Measurements from ENCODE around the gene SMC4.

DNA sequence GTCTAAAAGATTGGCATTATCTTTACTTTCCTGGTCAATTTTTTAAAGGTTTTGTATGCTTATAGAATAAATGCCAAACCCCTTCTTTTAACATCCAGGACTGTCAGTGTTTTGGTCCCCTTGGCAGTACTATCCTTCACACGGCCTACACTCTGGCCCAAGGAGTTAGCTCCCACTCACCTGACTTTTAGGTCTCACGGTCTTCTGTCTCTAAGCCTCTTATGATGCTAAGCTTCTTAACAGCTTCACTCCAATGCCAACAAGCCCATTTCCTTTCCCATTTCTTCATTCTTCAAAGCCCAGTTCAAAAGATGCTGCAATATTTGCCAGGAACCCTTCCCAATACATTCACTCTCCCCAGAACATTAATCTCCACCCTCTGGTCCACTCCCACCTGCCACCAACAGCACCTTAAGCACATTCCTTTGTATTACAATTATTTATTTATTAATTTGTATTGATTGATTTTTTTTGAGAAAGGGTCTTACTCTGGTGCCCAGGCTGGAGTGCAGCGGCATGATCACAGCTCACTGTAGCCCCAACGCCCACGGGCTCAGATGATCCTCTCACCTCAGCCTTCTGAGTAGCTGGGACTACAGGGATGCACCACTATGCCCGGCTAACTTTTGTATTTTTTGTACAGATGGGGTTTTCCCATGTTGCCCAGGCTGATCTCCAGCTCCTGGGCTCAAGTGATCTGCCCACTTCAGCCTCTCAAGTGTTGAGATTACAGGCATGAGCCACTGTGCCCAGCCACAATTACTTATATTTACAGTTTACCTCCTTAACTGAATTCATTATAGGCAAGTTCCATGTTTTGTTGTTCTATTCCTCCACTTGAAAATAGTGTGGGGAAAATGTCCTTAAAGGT, 28.2 kb upstream of the SMC4 start:
- TF ChIP-seq DPF2 (IDR thresholded peaks at IDR 0.05) (no peak), POLR2A (IDR thresholded peaks at IDR 0.05; ENCODE audit: low read depth, low read length) (no peak), BRCA1 (IDR thresholded peaks at IDR 0.05; ENCODE audit: low read depth, low read length) (no peak), EGR1 (IDR thresholded peaks at IDR 0.05; ENCODE audit: borderline replicate concordance in 1 of 2, low read depth in 2 of 2, low read length in 2 of 2) (no peak), BHLHE40 (IDR thresholded peaks at IDR 0.05; ENCODE audit: borderline replicate concordance in 1 of 2, low read depth in 2 of 2, low read length in 1 of 2) (no peak), BACH1 (IDR thresholded peaks at IDR 0.05; ENCODE audit: borderline replicate concordance) (no peak)
- TF ChIP-seq, protein P1, sequence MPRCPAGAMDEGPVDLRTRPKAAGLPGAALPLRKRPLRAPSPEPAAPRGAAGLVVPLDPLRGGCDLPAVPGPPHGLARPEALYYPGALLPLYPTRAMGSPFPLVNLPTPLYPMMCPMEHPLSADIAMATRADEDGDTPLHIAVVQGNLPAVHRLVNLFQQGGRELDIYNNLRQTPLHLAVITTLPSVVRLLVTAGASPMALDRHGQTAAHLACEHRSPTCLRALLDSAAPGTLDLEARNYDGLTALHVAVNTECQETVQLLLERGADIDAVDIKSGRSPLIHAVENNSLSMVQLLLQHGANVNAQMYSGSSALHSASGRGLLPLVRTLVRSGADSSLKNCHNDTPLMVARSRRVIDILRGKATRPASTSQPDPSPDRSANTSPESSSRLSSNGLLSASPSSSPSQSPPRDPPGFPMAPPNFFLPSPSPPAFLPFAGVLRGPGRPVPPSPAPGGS (IDR thresholded peaks at IDR 0.05; ENCODE audit: borderline replicate concordance, insufficient read depth, low read depth, low read length, poor library complexity, severe bottlenecking): no peak

Measured in GM12878 (cell line).